Gastrocnemius medialis (tissue), 4 donors: ENCODE data around the gene RAB4A.

Experiments used
- CTCF ChIP-seq, 5 experiments: fragments of 450-650 bp in 3 of 5; fragments of 200-600 bp in 2 of 5; sonication (generic) in 2 of 5; IDR thresholded peaks in 4 of 5; conservative IDR thresholded peaks in 1 of 5; 1 replicate in 4 of 5; 2 replicates in 1 of 5; pipeline ENCODE4 v1.5.1; 2016 to 2019; ENCODE audit warnings: antibody characterized with exemption in 5 of 5, mild to moderate bottlenecking in 3 of 5, moderate library complexity in 3 of 5
- POLR2A ChIP-seq, 2 donors: fragments of 450-650 bp; IDR thresholded peaks; one replicate each; pipeline ENCODE4 v1.6.1; 2017; ENCODE audit warnings: antibody characterized with exemption in 2 of 2, mild to moderate bottlenecking in 2 of 2, moderate library complexity in 2 of 2

GRCh38 chr1:229263254-229263653, 7.7 kb upstream of the RAB4A start:
- no peak for TF ChIP-seq CTCF (IDR thresholded peaks at IDR 0.05 in 4 of 5, conservative IDR thresholded peaks at IDR 0.05 in 1 of 5)
- no peak for TF ChIP-seq POLR2A (IDR thresholded peaks at IDR 0.05)
